HUES6 (cell line): ENCODE data around the gene ARL15.

Experiments used
- H3K27ac ChIP-seq: 2 replicates; pipeline ENCODE4 v1.7.0; 2013; ENCODE audit warnings: low read depth, mild to moderate bottlenecking, low read length, inconsistent platforms
- H3K27me3 ChIP-seq: 2 replicates; pipeline ENCODE4 v1.6.1; 2013; ENCODE audit warnings: low read length; ENCODE audit not compliant: control insufficient read depth, insufficient read depth
- H3K36me3 ChIP-seq: 2 replicates; pipeline ENCODE4 v1.6.1; 2013; ENCODE audit warnings: low read length; ENCODE audit not compliant: control insufficient read depth, insufficient read depth
- H3K4me1 ChIP-seq: 2 replicates; pipeline ENCODE4 v1.6.1; 2013; ENCODE audit warnings: low read length; ENCODE audit not compliant: control insufficient read depth, insufficient read depth
- H3K4me3 ChIP-seq: 2 replicates; pipeline ENCODE4 v1.5.1; 2013; ENCODE audit warnings: low read depth, low read length
- H3K9ac ChIP-seq: one replicate; pipeline ENCODE4 v1.6.1; 2013; ENCODE audit warnings: mild to moderate bottlenecking, low read length
- H3K9me3 ChIP-seq: 2 replicates; pipeline ENCODE4 v1.6.1; 2013; ENCODE audit warnings: low read depth, low read length; ENCODE audit not compliant: control insufficient read depth, insufficient read depth

Gene ARL15

DNA sequence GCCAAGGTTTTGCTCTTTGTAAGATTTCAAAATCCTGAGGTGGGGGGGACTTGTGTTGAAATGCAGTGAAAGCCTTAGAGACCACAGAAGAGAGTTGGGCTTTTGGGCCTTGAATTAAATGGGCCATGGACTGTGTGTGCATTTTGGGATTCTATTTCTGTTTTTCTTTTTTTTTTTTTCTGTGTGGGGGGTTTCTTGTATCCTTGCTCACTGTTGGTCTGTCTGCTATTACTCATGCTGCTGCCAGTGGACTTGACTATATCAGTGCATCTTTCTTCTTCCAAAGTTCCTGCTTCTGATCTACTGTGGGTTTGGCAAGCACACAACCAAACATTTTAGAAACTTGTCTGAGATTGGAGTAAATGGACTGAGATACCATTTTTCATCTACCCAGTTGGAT lies 344.9 kb downstream of the ARL15 start:
- no peaks in the 10 kb centered on the region for H3K27me3 ChIP-seq
- no peaks in the 10 kb centered on the region for H3K36me3 ChIP-seq
- no peaks in the 10 kb centered on the region for H3K9me3 ChIP-seq
- no peaks in the 10 kb centered on the region for H3K4me1 ChIP-seq
- H3K9ac ChIP-seq: no peak overlapping the region
- H3K27ac ChIP-seq: no peak overlapping the region
- H3K4me3 ChIP-seq: no peak overlapping the region

DNA sequence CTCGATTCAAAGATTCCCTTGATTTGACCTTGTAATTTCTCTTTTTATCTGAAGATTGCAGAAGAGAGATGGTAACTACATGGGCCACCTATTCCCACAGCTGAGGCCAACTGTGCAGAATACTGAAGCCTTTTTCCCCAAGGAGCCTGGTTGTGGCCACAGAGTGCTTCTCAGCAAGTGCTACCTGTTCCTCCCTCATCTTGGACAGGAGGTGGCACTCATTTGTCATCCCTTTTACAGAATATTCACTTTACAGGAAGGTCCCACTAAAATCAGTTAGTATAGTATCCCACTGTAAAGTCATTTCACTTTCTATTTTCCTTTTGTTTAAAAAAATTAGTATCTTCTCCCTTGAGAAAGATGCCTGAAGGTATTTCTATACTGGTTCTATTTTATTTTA lies 346.4 kb downstream of the ARL15 start:
- no peak overlapping the region for H3K27ac ChIP-seq
- H3K9ac ChIP-seq: no peak overlapping the region
- H3K27me3 ChIP-seq: no peaks in the 10 kb centered on the region
- no peak overlapping the region for H3K4me3 ChIP-seq
- no peaks in the 10 kb centered on the region for H3K9me3 ChIP-seq
- H3K4me1 ChIP-seq: no peaks in the 10 kb centered on the region
- no peaks in the 10 kb centered on the region for H3K36me3 ChIP-seq

DNA sequence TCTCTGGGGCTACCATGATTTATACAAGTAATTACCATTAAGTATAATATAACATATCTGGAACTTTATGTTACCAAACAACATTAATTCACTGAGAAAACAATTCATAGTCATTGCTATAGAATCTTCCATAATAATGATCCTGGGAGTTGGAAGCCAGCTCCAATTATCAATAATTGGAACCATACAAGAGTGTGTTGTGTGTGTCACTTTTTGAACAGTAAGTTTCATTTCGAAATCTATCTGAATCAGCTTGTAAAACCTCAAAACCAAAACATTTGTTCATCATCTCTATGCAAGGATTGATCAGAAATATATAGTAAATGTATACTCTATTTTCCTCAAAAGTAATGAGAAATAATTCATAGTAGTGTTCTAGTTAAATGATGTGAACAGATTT lies 348.1 kb downstream of the ARL15 start:
- no peak overlapping the region for H3K27ac ChIP-seq
- peaks cover 5% of the 10 kb centered on the region; the same call in 1 of the 2 replicates for H3K9me3 ChIP-seq
- no peak overlapping the region for H3K9ac ChIP-seq
- H3K36me3 ChIP-seq: no peaks in the 10 kb centered on the region
- no peak overlapping the region for H3K4me3 ChIP-seq
- H3K4me1 ChIP-seq: no peaks in the 10 kb centered on the region
- no peaks in the 10 kb centered on the region for H3K27me3 ChIP-seq

DNA sequence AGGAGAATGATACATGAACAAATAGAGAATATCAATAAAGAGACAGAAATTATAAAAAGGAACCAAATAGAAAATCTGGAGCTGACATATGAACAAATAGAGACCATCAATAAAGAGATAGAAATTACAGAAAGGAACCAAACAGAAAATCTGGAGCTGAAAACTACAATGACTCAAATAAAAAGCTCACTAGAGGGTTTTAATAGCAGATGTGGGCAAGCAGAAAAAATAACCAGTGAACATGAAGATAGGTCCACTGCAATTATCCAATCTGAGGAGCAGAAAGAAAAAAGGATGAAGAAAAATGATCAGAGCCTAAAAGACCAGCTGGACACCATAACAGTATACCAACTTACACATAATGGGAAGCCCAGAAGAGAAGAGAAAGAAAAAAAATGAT lies 353.7 kb downstream of the ARL15 start:
- H3K4me1 ChIP-seq: no peaks in the 10 kb centered on the region
- H3K36me3 ChIP-seq: no peaks in the 10 kb centered on the region
- peaks cover 14% of the 10 kb centered on the region; the same call in 1 of the 2 replicates for H3K9me3 ChIP-seq
- no peak overlapping the region for H3K4me3 ChIP-seq
- H3K27ac ChIP-seq: no peak overlapping the region
- H3K9ac ChIP-seq: no peak overlapping the region
- no peaks in the 10 kb centered on the region for H3K27me3 ChIP-seq

DNA sequence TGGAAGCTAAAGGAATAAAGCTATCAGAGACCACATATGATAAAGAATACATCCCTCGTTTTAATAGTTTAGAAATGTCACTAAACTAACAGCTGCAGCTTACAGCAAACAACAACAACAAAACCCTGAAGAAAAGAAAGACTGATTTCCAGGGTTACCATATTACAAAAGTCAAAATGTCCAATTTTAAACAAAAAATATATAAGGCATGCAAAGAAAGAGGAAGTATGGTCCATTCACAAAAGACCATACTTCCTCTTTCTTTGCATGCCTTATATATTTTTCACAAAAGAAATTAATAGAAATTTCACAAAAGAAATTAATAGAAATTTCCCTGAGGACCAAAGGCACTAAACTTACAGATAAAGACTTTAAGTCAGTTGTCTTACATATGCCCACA lies 354.2 kb downstream of the ARL15 start:
- Histone ChIP-seq H3K4me3 (no peak overlapping the region), H3K4me1 (no peaks in the 10 kb centered on the region), H3K27ac (no peak overlapping the region), H3K27me3 (no peaks in the 10 kb centered on the region), H3K9ac (no peak overlapping the region), H3K36me3 (no peaks in the 10 kb centered on the region), H3K9me3 (peaks cover 14% of the 10 kb centered on the region; the same call in 1 of the 2 replicates)

DNA sequence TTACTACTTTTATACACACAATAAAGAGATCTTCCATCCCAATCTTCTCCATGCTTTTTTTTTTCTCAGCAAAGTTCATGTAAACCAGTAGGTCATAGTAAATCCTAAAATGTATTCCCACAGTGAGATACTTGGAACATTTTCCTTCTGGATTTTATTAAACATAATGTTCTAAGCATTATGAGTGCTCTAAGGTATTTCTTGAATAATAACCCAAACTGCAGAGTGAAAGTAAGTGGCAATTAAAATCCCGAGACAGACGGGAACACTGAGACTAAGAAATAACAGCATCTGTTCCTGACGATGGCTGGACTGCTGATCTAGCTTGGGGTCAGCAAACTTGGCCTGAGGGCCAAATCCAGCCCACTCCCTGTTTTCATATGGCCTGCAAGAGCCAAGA lies 359.8 kb downstream of the ARL15 start:
- Histone ChIP-seq H3K27ac (no peak overlapping the region), H3K9ac (no peak overlapping the region), H3K4me3 (no peak overlapping the region), H3K4me1 (peaks cover 25% of the 10 kb centered on the region; the same call in 1 of the 2 replicates), H3K9me3 (0 out of 2 replicates have a peak, but pooled peaks cover under 1% of the 10 kb centered on the region), H3K27me3 (no peaks in the 10 kb centered on the region), H3K36me3 (no peaks in the 10 kb centered on the region)

DNA sequence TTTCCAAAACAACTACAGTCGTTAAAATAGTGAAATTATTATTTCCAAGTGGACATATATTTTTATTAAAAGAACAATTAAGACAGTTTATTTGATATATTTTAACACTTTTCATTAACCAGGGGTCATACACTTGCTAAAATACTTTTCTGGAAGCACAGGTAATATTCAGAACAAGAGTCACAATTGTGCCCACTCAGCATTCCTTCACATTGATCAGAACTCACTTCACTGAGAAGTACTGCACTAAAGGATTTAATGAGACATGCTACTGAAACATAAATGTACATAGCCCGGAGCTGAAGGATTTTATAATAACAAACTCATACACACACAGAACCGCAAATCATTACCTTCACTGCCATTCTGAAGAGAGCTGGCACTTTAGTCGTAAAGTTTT lies 361.8 kb downstream of the ARL15 start:
- Histone ChIP-seq H3K27me3 (no peaks in the 10 kb centered on the region), H3K9ac (no peak overlapping the region), H3K9me3 (no peaks in the 10 kb centered on the region), H3K27ac (no peak overlapping the region), H3K36me3 (no peaks in the 10 kb centered on the region), H3K4me1 (peaks cover 33% of the 10 kb centered on the region), H3K4me3 (no peak overlapping the region)

DNA sequence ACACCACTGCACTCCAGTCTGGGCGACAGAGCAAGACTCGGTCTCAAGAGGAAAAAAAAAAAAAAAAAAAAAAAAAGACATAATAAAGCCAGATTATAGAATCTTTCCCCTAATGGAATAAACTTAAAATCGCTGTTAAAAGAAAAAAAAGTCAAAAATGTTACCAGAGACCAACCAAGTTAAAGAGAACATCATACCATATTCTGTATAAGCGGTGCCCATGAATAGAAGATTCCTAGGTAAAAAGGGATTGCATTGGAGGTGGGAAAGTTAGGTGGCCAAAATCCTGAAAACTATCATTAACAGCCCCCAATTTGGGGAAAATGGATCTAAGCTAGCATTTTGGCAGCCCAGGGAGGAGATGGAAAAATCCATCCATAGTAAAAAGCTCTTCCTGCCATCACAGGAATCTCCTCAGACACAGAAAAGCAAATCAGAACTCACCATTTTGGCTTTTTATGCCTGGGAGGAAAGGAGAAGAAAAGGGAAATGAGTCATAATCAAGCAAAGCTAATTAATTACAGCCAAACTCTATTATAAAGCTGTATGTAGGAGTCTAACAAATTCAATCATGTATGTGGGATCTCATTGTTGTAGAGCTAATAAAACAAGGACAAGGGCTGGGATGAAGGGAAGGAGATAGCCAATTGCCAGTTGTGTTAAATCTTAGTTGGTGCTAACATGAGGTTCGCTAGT lies 363.8 kb downstream of the ARL15 start:
- Histone ChIP-seq H3K27ac (no peak overlapping the region), H3K9me3 (no peaks in the 10 kb centered on the region), H3K27me3 (no peaks in the 10 kb centered on the region), H3K9ac (no peak overlapping the region), H3K36me3 (no peaks in the 10 kb centered on the region; the same call in 1 of the 2 replicates), H3K4me1 (peaks cover 33% of the 10 kb centered on the region), H3K4me3 (no peak overlapping the region)

DNA sequence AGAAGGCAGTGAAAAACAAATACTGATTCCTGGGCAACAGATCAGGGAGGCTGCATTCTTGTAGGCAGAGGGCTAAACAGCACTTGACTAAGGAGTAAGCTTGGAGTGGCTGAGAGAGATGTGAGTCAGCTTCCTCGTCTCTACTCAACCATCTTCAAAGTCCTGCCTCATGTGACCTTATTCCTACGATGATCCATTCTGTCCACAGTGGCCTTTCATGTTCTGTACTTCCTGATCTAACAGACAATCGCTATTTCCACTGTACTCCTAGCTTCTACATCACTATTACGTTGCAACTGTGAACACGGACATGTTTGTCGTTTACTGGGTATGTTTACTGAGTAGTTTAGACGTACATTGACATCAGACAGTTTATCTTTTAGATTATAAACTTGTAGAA lies 365.4 kb downstream of the ARL15 start:
- no peak overlapping the region for H3K4me3 ChIP-seq
- H3K9me3 ChIP-seq: no peaks in the 10 kb centered on the region
- H3K27ac ChIP-seq: no peak overlapping the region
- H3K9ac ChIP-seq: no peak overlapping the region
- H3K36me3 ChIP-seq: no peaks in the 10 kb centered on the region; the same call in 1 of the 2 replicates
- H3K4me1 ChIP-seq: peaks cover 27% of the 10 kb centered on the region
- H3K27me3 ChIP-seq: no peaks in the 10 kb centered on the region

DNA sequence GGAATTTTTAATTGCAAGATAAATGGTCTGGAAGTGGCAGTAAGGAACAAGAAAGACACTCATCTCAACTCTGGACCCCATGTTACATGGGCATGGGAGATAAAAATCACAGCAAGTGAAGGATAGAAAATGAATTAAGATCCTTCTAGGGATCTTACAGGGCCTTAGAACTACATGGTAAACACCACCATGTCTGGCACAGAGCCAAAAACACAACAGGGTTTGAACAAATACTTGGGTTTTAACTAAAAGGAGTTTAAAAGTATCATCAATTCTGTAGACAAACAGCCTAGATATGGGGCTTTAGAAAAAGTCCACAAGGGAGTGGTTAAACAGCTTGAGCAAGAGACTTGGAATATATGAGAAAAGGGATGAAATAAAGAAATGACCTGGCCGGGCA lies 366.4 kb downstream of the ARL15 start:
- H3K4me1 ChIP-seq: peaks cover 20% of the 10 kb centered on the region

DNA sequence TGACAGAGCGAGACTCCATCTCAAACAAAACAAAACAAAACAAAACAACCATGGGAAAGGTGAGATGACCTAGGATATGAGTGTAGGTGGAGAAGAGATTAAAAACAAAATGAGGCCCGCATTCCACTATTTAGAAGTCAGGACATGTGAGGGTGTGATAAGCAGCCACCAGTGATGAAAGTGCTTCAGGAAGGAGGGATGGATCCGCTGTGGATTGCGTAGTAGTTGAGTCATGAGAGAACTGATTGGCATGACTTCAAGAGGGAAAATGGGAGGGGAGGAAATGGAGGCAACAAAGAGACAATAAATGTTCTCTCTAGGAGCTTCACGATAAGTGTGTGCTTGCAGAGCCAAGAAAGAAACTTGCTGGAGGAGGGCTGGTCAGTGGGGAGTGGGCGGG lies 367.6 kb downstream of the ARL15 start:
- no peak overlapping the region for H3K27ac ChIP-seq
- H3K27me3 ChIP-seq: no peaks in the 10 kb centered on the region
- H3K9me3 ChIP-seq: no peaks in the 10 kb centered on the region
- H3K9ac ChIP-seq: no peak overlapping the region
- peaks cover 17% of the 10 kb centered on the region for H3K4me1 ChIP-seq
- no peaks in the 10 kb centered on the region; the same call in 1 of the 2 replicates for H3K36me3 ChIP-seq
- no peak overlapping the region for H3K4me3 ChIP-seq

More for the DNA sequence above, 366.4 kb downstream of the ARL15 start:
- Histone ChIP-seq H3K27ac (no peak overlapping the region), H3K4me3 (no peak overlapping the region), H3K27me3 (no peaks in the 10 kb centered on the region), H3K9ac (no peak overlapping the region), H3K36me3 (no peaks in the 10 kb centered on the region; the same call in 1 of the 2 replicates), H3K9me3 (no peaks in the 10 kb centered on the region)
